Heart right ventricle (tissue), 16 donors: ENCODE data around the gene C2CD3. TPM values are rescaled to one million over a fixed set of nuclear protein-coding genes. Genes with fewer than 3 reads are reported as not detected.
"Not testable (repeated sequence)": the region's sequence is repeated elsewhere in the genome, so short reads cannot be mapped to it uniquely, and the experiment has no call there.

Source experiments
- ATAC-seq, 8 donors: fragments of 200-7000 bp; cut with Tn5 transposase; one replicate each; pipeline ENCODE4 v1.9.1; 2020; ENCODE audit warnings: mild to moderate bottlenecking in 8 of 8, moderate library complexity in 8 of 8, moderate number of reproducible peaks in 1 of 8
- DNase-seq, 2 donors: peaks; one replicate each; pipeline ENCODE4 v3.0.0-alpha.2; 2020
- H3K27ac ChIP-seq, 10 donors: fragments of 200-600 bp; sonication (generic) in 2 of 10; one replicate each; pipeline versions ENCODE4 v1.5.0 to v1.8.0; 2020 to 2022; ENCODE audit warnings: mild to moderate bottlenecking in 3 of 10
- H3K27me3 ChIP-seq, 7 donors: fragments of 200-600 bp; one replicate each; pipeline ENCODE4 v1.8.0; 2021 to 2022; ENCODE audit warnings: mild to moderate bottlenecking in 2 of 7
- H3K36me3 ChIP-seq, 9 donors: fragments of 200-600 bp; sonication (generic) in 1 of 9; one replicate each; pipeline versions ENCODE4 v1.5.0 to v1.8.0; 2020 to 2022; ENCODE audit warnings: mild to moderate bottlenecking in 2 of 9
- H3K4me1 ChIP-seq, 9 donors: fragments of 200-600 bp; sonication (generic) in 1 of 9; one replicate each; pipeline versions ENCODE4 v1.5.0 to v1.8.0; 2020 to 2022; ENCODE audit warnings: mild to moderate bottlenecking in 4 of 9
- H3K4me3 ChIP-seq, 10 donors: fragments of 200-600 bp; sonication (generic) in 2 of 10; one replicate each; pipeline versions ENCODE4 v1.5.0 to v1.8.0; 2020 to 2022; ENCODE audit warnings: mild to moderate bottlenecking in 7 of 10, moderate library complexity in 2 of 10
- H3K9me3 ChIP-seq, 11 donors: fragments of 200-600 bp in 10 of 11; sonication (generic) in 2 of 11; one replicate each; pipeline versions ENCODE4 v1.5.0 to v1.8.0; 2013 to 2022; ENCODE audit warnings: mild to moderate bottlenecking in 2 of 11, control low read depth in 1 of 11, moderate library complexity in 1 of 11
- WGBS, 2 donors: extraction: QIAGEN DNeasy Blood & Tissue Kit; methylation state at CpG; one replicate each; pipeline ENCODE4 v1.1.7; 2013; ENCODE audit warnings: inconsistent platforms in 1 of 2; 5-methylcytosine and 5-hydroxymethylcytosine counted together
- intact Hi-C, 10 donors: fragments of 100-400 bp; cut with DNase I; formaldehyde crosslinking; loops; one replicate each; pipeline versions ENCODE4 v1.11.1 to v1.14.2; 2022
- polyA plus RNA-seq, 2 donors: library from polyadenylated mRNA; stranded (reverse); fragments of 200-250 nt; gene quantifications; one replicate each; pipeline ENCODE4 v1.2.3, GENCODE V29; 2013
- total RNA-seq, 10 donors: library from RNA; stranded (reverse); fragmentation: NEBNext Ultra II Directional in 3 of 10; extraction: Animal tissue kit (Norgen Biotek cat#: 25700) in 3 of 10; gene quantifications; one replicate each; pipeline versions ENCODE4 v1.2.1 to v1.2.4, GENCODE V29; 2021 to 2023
- TF ChIP-seq, protein P1 (sequence below), 9 donors: fragments of 200-600 bp; sonication (generic) in 2 of 9; IDR thresholded peaks; one replicate each; pipeline versions ENCODE4 v1.5.0 to v1.8.0; 2021 to 2022; ENCODE audit warnings: antibody characterized with exemption in 9 of 9, mild to moderate bottlenecking in 5 of 9, moderate library complexity in 1 of 9
- donor health status: Arrhythmogenic right ventricular cardiomyopathy.
- donor health status: ischemic (EF 13 %, LVEDD 7.1; RV severe dilation, severe dysfunction).
- donor health status: healthy with polysubstance abuse.
- donor health status: DM: no; HTN: yes; CAD: no.
- donor health status: DM: no; HTN: no; CAD: no.
- donor health status: ischemic (EF 25% LVEDD 6.9; RV normal size, moderate dysfunction).
- donor health status: ischemic (EF 25% LVEDD 5.7; RV mildly dilated, moderate dysfunction).
- donor health status: healthy.
- donor health status: DM: yes; HTN: yes; CAD: no.
- donor health status: Ischemic cardiomyopathy.
- donor health status: ischemic (EF 35%, LVEDD 5.7; RV mildly dilated, moderate dysfunction).
- donor health status: nonischemic (EF 11% LVEDD 7.7; RV severe dilation, severe dysfunction).
- donor health status: DM: yes; HTN: yes; CAD: no.
- donor health status: PGD.
- donor health status: ischemic (EF 29% LVEDD 5.4; RV normal size, mild dysfunction).
- donor health status: nonischemic (EF 23%, LVEDD 6.1; RV moderate dilation, normal function).

C2CD3 gene
- total and polyA plus RNA-seq, 12 donors = 7.8 to 14.8 (median 11.9) TPM

DNA sequence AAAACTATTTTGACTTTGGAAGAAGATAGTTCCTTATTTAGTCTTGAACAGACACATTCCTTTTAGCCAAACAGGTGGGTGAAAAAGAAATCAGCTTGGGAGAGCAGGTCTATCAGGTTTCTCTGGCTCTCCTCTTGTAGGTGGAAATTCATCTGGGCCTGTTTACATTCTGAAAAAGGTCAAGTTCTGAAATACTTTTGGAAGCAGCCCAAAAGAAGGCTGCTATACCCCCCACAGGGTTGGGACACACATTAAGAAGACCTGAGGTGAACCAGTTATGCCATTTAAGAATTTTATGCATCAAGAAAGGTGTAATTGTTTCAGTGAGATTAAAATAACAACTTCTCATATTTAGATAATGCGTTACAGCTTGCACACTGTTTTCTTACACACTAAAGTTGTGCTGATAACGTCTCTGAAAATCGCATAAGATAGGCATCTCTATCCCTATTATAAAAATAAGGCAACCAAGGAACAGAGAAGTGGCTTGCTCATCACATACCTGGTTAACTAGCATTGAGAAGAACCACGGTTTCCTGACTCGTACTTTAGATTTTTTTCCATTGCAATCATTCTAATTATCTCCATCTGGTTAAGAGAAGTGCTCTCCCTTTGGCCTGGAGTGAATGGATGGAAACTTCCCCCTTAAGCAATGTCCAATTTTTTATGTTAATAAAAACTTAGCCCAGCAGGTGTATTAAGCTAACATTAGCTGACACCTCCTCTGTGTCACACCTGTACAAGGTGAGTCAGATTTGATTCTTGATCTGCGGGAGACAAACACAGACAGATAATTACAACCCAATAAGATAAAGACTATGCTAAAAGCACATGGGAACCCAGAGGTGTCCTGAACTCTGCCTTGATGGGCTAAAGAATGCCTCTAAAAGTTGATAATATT lies 101.4 kb downstream of the C2CD3 start:
- TF ChIP-seq, protein P1, sequence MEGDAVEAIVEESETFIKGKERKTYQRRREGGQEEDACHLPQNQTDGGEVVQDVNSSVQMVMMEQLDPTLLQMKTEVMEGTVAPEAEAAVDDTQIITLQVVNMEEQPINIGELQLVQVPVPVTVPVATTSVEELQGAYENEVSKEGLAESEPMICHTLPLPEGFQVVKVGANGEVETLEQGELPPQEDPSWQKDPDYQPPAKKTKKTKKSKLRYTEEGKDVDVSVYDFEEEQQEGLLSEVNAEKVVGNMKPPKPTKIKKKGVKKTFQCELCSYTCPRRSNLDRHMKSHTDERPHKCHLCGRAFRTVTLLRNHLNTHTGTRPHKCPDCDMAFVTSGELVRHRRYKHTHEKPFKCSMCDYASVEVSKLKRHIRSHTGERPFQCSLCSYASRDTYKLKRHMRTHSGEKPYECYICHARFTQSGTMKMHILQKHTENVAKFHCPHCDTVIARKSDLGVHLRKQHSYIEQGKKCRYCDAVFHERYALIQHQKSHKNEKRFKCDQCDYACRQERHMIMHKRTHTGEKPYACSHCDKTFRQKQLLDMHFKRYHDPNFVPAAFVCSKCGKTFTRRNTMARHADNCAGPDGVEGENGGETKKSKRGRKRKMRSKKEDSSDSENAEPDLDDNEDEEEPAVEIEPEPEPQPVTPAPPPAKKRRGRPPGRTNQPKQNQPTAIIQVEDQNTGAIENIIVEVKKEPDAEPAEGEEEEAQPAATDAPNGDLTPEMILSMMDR (IDR thresholded peaks at IDR 0.05) = no peak
- no peak for DNase-seq
- Histone ChIP-seq H3K27me3 (no peaks in the 10 kb centered on the region), H3K4me3 (no peak overlapping the region), H3K9me3 (peaks cover 0 to 11% (median 0%) of the 10 kb centered on the region in 11 donors), H3K36me3 (peaks cover 0 to 69% (median 6%) of the 10 kb centered on the region in 9 donors), H3K27ac (no peak overlapping the region), H3K4me1 (no peaks in the 10 kb centered on the region)
- ATAC-seq = no peak
- 92 to 95% methylated on average over 6 of the region's 6 CpGs for WGBS, 2 donors
- intact Hi-C loops = loop anchor here in 1 of 10 donors (10.0 kb wide), 1 partner anchor 105 kb away; no protein-coding TSS in a partner anchor

DNA sequence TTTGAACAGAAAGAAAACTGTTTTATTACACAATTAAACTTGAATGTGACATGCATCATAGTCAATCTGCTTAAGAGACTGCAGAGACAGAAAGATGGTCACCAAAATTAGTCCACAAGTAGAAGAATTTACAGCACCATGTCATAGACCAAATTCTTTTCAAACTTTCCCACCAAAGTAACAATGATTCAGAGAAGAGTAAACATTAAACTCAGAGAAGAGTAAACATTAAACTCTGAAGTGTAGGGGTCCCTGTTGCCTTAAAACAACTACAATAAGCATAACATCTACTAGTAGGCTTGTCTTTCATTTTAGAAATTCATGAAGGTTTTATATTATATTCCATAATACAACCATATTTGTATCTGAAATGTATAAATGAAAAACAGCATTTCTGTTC lies 104.1 kb downstream of the C2CD3 start:
- intact Hi-C loops, H3K27ac ChIP-seq, ATAC-seq, H3K4me3 ChIP-seq, DNase-seq, H3K27me3 ChIP-seq, H3K4me1 ChIP-seq: not testable (repeated sequence)
- Histone ChIP-seq H3K36me3 (peaks cover 0 to 41% (median 0%) of the 10 kb centered on the region in 9 donors), H3K9me3 (peaks cover 0 to 13% (median 0%) of the 10 kb centered on the region in 11 donors)

- intact Hi-C loops, H3K4me1 ChIP-seq, DNase-seq, H3K27me3 ChIP-seq, H3K27ac ChIP-seq, H3K4me3 ChIP-seq, ATAC-seq: not testable (repeated sequence)
- WGBS, 2 donors = 61 to 92% methylated on average over 2 of the region's 3 CpGs
- Histone ChIP-seq H3K36me3 (peaks cover 0 to 30% (median 0%) of the 10 kb centered on the region in 9 donors), H3K9me3 (peaks cover 0 to 17% (median 0%) of the 10 kb centered on the region in 11 donors)
Measured at GRCh38 chr11:74065534-74065933, 105.3 kb downstream of the C2CD3 start.

DNA sequence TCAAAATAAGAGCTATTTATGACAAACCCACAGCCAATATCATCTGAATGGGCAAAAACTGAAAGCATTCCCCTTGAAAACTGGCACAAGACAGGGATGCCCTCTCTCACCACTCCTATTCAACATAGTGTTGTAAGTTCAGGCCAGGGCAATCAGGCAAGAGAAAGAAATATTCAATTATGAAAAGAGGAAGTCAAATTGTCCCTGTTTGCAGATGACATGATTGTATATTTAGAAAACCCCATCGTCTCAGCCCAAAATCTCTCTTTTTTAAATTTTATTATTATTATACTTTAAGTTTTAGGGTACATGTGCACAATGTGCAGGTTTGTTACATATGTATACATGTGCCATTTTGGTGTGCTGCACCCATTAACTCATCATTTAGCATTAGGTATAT lies 107.2 kb downstream of the C2CD3 start:
- ATAC-seq, H3K4me1 ChIP-seq, H3K4me3 ChIP-seq, H3K27me3 ChIP-seq, intact Hi-C loops, DNase-seq, H3K27ac ChIP-seq: not testable (repeated sequence)
- WGBS, 2 donors = 84 to 91% methylated on average over 1 of the region's 1 CpG
- Histone ChIP-seq H3K36me3 (peaks cover 0 to 17% (median 0%) of the 10 kb centered on the region in 9 donors), H3K9me3 (peaks cover 0 to 17% (median 0%) of the 10 kb centered on the region in 11 donors)

GRCh38 chr11:74061599-74061998 lies 109.2 kb downstream of the C2CD3 start:
- H3K4me1 ChIP-seq, ATAC-seq, intact Hi-C loops, H3K4me3 ChIP-seq, DNase-seq, H3K27ac ChIP-seq, H3K27me3 ChIP-seq: not testable (repeated sequence)
- peaks cover 0 to 17% (median 0%) of the 10 kb centered on the region in 11 donors for H3K9me3 ChIP-seq
- peaks cover 0 to 25% (median 0%) of the 10 kb centered on the region in 9 donors for H3K36me3 ChIP-seq
- WGBS, 2 donors = 96 to 98% methylated on average over 4 of the region's 4 CpGs

GRCh38 chr11:74057249-74058151 lies 113.3 kb downstream of the C2CD3 start:
- 84 to 89% methylated on average over 8 of the region's 8 CpGs for WGBS, 2 donors
- ATAC-seq = no peak

More at GRCh38 chr11:74057249-74058151, 113.3 kb downstream of the C2CD3 start:
- no peak for DNase-seq
- H3K27ac ChIP-seq = no peak overlapping the region
- TF ChIP-seq, protein P1 (IDR thresholded peaks at IDR 0.05) = no peak
- peaks cover 0 to 6% (median 0%) of the 10 kb centered on the region in 11 donors for H3K9me3 ChIP-seq
- H3K4me1 ChIP-seq = no peaks in the 10 kb centered on the region
- intact Hi-C loops = loop anchor here in 1 of 10 donors (10.0 kb wide), 1 partner anchor 93 kb away; no protein-coding TSS in a partner anchor
- H3K36me3 ChIP-seq = peaks cover 0 to 56% (median 5%) of the 10 kb centered on the region in 9 donors
- H3K4me3 ChIP-seq = no peak overlapping the region
- H3K27me3 ChIP-seq = no peaks in the 10 kb centered on the region
